ENCODE measurements around the gene EHMT1. TPM values are rescaled to one million over a fixed set of nuclear protein-coding genes. Genes with fewer than 3 reads are reported as not detected.

Gene EHMT1
- total and polyA plus RNA-seq, 10 of the 15 experiments (the other 5 are each of a cell fraction or from before 2014, with no cell fraction given): 2.9 to 100 (median 48.1) TPM

DNA sequence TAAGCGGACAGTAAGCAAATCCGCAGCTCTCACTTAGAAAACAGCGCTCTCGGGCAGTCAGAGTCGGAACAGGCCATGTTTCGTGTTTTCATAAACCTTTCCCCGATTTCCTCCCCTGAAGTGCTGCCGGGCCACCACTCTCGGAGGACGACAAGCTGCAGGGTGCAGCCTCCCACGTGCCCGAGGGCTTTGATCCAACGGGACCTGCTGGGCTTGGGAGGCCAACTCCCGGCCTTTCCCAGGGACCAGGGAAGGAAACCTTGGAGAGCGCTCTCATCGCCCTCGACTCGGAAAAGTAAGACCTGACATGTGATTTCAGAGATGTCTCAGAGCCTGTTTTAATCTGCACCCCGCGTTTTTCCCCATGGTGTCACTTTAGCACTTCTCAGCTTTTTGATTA, 159.0 kb downstream of the EHMT1 start:
- ChIA-PET CTCF (interaction anchor here (0.7 kb wide), 2 partner anchors 17 to 83 kb away, joined by 3 read pairs; no protein-coding TSS in a partner anchor), RAD21 (ENCODE audit: unreplicated experiment) (interaction anchor here (1.2 kb wide), 1 partner anchor 105 kb away, joined by 3 read pairs; no protein-coding TSS in a partner anchor), SMC1A (ENCODE audit: uncharacterized antibody, unreplicated experiment) (interaction anchor here (2.0 kb wide), 1 partner anchor 105 kb away, joined by 5 read pairs; no protein-coding TSS in a partner anchor), POLR2A (no interaction called here)
- Histone ChIP-seq H3K27ac (ENCODE audit: control insufficient read depth, insufficient read depth) (no peak overlapping the region), H3K4me2 (ENCODE audit: control insufficient read depth, insufficient read depth) (no peak overlapping the region), H3K4me1 (ENCODE audit: control insufficient read depth, insufficient read depth, low read length) (no peaks in the 10 kb centered on the region), H3K9me3 (replicated peaks; ENCODE audit: control insufficient read depth, insufficient read depth, low read length) (no peaks in the 10 kb centered on the region), H3K27me3 (replicated peaks in 1 of 2; ENCODE audit: control insufficient read depth in 2 of 2, insufficient read depth in 2 of 2, low read length in 1 of 2) (no peaks in the 10 kb centered on the region), H3K9ac (ENCODE audit: control insufficient read depth, insufficient read depth, low read length) (no peak overlapping the region), H3K4me3 (no peak overlapping the region), H3K79me2 (ENCODE audit: control insufficient read depth, insufficient read depth, low read length) (no peaks in the 10 kb centered on the region), H2AFZ (ENCODE audit: control insufficient read depth, low read depth, low read length) (no peak overlapping the region), H3K36me3 (ENCODE audit: control insufficient read depth in 2 of 2, insufficient read depth in 2 of 2, low read length in 1 of 2) (peaks cover 31 to 54% of the 10 kb centered on the region in 2 experiments), H4K20me1 (ENCODE audit: control insufficient read depth, insufficient read depth) (no peaks in the 10 kb centered on the region)
- intact Hi-C loops (cut with micrococcal nuclease; ENCODE audit: unreplicated experiment) (no loop called here), in situ Hi-C loops (cut with MboI) (no loop called here)
- FAIRE-seq: no peak
- 97% methylated on average over 20 of the region's 20 CpGs for WGBS (ENCODE audit: insufficient coverage, insufficient replicate concordance, low lambda C conversion rate, missing lambda C conversion rate)
- no TSS peak for BruUV-seq (replicated peaks)
- ATAC-seq: no peak
- no peak for DNase-seq (ENCODE audit: low read depth, low spot score)
- no peak for TF ChIP-seq FOS (IDR thresholded peaks at IDR 0.05; ENCODE audit: borderline replicate concordance, extremely low read depth, insufficient read length)
- TF ChIP-seq MTA2 (IDR thresholded peaks at IDR 0.05; ENCODE audit: low read depth): no peak
- TF ChIP-seq, protein P1, sequence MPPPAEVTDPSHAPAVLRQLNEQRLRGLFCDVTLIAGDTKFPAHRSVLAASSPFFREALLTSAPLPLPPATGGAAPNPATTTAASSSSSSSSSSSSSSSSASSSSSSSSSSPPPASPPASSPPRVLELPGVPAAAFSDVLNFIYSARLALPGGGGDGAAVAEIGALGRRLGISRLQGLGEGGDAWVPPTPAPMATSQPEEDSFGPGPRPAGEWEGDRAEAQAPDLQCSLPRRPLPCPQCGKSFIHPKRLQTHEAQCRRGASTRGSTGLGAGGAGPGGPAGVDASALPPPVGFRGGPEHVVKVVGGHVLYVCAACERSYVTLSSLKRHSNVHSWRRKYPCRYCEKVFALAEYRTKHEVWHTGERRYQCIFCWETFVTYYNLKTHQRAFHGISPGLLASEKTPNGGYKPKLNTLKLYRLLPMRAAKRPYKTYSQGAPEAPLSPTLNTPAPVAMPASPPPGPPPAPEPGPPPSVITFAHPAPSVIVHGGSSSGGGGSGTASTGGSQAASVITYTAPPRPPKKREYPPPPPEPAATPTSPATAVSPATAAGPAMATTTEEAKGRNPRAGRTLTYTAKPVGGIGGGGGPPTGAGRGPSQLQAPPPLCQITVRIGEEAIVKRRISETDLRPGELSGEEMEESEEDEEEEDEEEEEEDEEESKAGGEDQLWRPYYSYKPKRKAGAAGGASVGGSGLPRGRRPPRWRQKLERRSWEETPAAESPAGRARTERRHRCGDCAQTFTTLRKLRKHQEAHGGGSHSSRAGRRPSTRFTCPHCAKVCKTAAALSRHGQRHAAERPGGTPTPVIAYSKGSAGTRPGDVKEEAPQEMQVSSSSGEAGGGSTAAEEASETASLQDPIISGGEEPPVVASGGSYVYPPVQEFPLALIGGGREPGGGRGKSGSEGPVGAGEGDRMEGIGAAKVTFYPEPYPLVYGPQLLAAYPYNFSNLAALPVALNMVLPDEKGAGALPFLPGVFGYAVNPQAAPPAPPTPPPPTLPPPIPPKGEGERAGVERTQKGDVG (CRISPR knock-in tag; IDR thresholded peaks at IDR 0.05): no peak
- no peak for TF ChIP-seq ZNF24 (IDR thresholded peaks at IDR 0.05)
- no peak for TF ChIP-seq ZBED1 (IDR thresholded peaks at IDR 0.05; ENCODE audit: borderline replicate concordance)

Data from GM12878 (cell line).